ENCODE results near the gene STXBP3.

Gene STXBP3

GRCh38 chr1:108811611-108812010, 65.1 kb downstream of the STXBP3 start:
- DNase-seq: no peak

- DNase-seq: no peak
Measured at GRCh38 chr1:108813326-108813725, 66.9 kb downstream of the STXBP3 start.

- DNase-seq: no peak
Measured at GRCh38 chr1:108814343-108815125, 68.1 kb downstream of the STXBP3 start.

DNA sequence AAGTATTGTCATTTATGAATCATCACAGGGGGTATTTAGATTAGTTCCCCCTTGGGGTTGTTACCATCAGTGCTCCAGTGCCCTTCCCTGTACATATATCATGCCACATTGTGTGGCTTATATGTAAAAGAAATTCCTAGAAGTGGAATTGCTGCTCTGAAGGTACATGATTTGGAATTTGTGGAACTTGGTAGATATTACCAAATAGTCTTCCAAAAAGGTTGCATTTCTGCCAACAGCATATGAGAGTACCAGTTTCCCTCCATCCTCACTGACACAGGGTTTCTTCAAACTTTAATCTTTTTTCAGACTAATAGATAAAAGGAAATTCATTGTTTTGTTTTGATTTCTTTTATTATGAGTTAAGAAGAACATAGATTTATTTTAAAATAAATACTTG, 69.1 kb downstream of the STXBP3 start:
- DNase-seq: no peak

GRCh38 chr1:108816049-108816893, 69.8 kb downstream of the STXBP3 start:
- DNase-seq: no peak

DNA sequence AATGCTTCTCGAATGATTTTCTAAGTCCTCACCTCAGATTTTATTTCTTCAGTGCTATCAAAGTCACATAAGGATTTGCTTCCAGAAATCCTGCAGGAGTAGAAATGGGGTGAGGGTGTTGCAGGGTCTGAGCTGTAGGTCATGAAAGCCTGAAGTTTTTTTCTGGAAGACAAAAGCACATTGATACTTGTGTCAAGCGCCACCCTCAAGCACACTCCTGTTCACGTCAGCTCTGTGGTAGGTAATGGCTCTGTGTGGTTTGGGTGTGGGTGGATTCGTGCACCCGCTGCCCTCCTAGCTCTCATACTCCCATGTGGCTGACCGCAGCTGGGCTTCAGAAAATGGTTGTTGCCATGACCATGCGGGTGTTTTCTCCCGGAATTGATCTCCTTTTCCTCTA, 70.5 kb downstream of the STXBP3 start:
- no peak for DNase-seq

GRCh38 chr1:108817811-108818210, 71.3 kb downstream of the STXBP3 start:
- no peak for DNase-seq

GRCh38 chr1:108819878-108820277, 73.4 kb downstream of the STXBP3 start:
- no peak for DNase-seq

GRCh38 chr1:108823632-108824031, 77.2 kb downstream of the STXBP3 start:
- no peak for DNase-seq

DNA sequence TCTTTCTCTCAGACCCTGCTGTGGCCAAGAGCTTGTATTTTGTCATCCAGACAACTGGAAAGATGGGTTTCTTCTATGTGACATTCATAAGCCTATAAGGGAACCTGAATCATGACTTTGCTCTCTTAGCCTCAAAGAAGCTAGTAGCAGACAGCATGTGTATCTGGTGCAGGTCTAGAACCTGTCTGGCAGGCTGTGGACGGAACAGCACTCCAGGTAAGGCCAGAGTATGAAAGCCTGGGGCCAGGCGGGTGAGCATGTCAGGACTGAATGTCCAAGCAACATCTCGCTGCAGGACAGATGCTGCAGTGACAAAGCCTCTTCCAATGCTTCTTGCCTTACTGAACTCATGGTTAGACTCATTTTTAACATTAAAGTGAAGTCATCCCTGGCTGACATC, 77.6 kb downstream of the STXBP3 start:
- DNase-seq: no peak

GRCh38 chr1:108826081-108826635, 79.7 kb downstream of the STXBP3 start:
- DNase-seq: no peak

GRCh38 chr1:108828074-108828961, 81.8 kb downstream of the STXBP3 start:
- DNase-seq: no peak

- DNase-seq: no peak
Measured at GRCh38 chr1:108829498-108829916, 83.0 kb downstream of the STXBP3 start.

- no peak for DNase-seq
Measured at GRCh38 chr1:108830119-108831008, 83.9 kb downstream of the STXBP3 start.

GRCh38 chr1:108831225-108831624, 84.8 kb downstream of the STXBP3 start:
- DNase-seq: no peak

GRCh38 chr1:108832929-108833328, 86.5 kb downstream of the STXBP3 start:
- DNase-seq: no peak

GRCh38 chr1:108841703-108842102, 95.2 kb downstream of the STXBP3 start:
- DNase-seq: no peak

DNA sequence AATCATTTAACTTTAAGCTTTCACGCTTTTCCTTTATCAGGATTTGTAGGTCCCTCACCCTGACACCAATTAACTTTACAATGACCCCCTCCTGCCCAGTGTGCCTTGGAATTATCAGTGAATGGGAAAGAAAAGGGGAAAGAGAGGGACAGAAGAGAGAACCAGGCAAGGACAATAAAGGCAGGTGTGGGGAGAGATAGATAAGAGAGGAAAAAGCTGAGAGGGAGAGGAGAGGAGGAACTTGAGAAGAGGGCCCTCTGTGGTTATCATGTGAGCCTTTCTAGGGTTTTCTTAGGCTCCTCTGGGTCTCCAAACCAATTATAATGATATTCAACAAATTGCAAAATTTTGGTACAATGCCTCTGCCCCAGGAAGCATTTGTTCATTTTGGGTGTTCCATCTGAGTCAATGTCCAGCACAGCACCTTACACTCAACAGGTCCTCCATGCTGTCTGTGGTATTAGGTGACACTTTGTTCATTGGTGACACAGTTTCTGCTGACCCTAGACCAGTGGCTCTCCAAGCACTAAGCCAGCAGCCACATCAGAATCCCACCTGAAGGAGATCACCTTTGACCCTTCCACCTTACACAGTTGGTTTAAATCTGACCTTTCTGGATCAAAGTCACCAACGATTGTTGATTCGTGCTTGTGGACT, 96.2 kb downstream of the STXBP3 start:
- DNase-seq: no peak

DNA sequence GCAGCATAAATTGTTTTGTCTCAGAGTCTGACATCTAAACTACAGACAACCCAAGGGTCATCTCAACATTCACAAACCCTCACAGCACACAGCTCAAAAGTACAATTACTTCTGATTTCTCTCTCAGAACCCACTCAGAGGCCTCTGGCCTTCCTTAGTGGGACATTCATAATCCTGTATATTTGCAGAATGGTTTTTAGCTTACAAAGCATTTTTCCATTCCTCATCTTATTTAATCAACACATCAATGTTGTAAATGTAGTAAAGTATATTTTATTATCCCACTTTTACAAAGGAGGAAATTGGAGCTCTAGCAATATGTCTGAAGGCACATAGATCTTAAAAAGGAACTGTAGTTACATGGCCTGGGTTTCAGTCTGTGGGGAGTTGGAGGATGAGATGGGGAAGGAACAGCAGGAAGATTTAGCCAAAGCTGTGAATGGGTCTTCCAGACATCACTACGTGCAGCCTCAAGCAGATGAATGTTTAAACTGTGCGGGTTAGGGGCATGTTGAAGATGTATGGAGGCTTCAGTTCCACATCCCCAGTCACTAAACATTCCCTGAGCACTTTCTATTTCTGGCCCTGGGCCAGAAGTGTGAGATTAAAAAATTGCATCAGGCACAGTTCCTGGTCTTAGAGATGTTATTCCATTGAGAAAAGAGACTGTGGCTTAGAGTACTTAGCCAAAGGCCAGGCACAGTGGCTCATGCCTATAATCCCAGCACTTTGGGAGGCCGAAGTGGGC, 97.1 kb downstream of the STXBP3 start:
- DNase-seq: no peak

DNA sequence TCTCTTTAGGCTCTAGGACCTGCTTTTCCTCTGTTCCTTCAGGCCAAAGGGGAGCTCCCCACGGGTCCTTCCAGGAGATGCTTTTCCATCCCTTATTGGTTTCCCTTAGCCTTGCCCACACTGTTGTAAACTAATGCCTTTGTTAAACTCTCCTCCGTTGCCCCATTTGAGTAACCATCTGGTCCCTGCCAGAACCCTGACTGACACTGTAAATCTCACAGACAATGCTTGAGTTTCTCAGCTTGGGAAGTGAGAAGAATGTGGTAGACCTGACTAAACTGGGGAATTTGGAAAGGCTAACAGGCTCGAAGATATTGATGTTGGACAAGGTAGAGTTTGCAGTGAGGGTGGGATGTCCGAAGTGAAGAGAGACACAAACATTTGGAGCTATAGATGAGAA, 99.0 kb downstream of the STXBP3 start:
- no peak for DNase-seq

Measured in GF-D8 (cell line).